WTC11 (cell line): ENCODE results near the gene AUH. TPM values are rescaled to one million over a fixed set of nuclear protein-coding genes. Genes with fewer than 3 reads are reported as not detected.

Experiments used
- ATAC-seq: fragments of 200-7000 bp; cut with Tn5 transposase; 2 replicates; pipeline ENCODE4 v1.10.0; 2021; ENCODE audit warnings: mild to moderate bottlenecking, moderate library complexity
- CTCF ChIA-PET: fragments of 300-600 bp; sonication (Branson Sonifier 250); formaldehyde crosslinking; loops from one replicate; lab custom pipeline; 2021; ENCODE audit warnings: antibody characterized with exemption; lab: Charles Lee
- POLR2A ChIA-PET: fragments of 350-600 bp; sonication (Branson Sonifier 250); formaldehyde crosslinking; loops from one replicate; lab custom pipeline; 2021; ENCODE audit warnings: antibody characterized with exemption; lab: Charles Lee
- DNase-seq: peaks from one replicate; pipeline ENCODE4 v3.0.0; 2021; ENCODE audit warnings: low spot score
- H3K27ac Mint-ChIP-seq: 2 replicates; pipeline ENCODE4 v1.8.0; 2021; ENCODE audit warnings: mixed read lengths
- H3K27me3 Mint-ChIP-seq: 2 replicates; pipeline ENCODE4 v1.8.0; 2021; ENCODE audit warnings: low read depth, mild to moderate bottlenecking, moderate library complexity, mixed read lengths
- H3K36me3 Mint-ChIP-seq: 2 replicates; pipeline ENCODE4 v1.8.0; 2021; ENCODE audit warnings: mixed read lengths
- H3K4me1 Mint-ChIP-seq: 2 replicates; pipeline ENCODE4 v1.8.0; 2022; ENCODE audit warnings: mixed read lengths
- H3K4me3 Mint-ChIP-seq: 2 replicates; pipeline ENCODE4 v1.8.0; 2021; ENCODE audit warnings: mild to moderate bottlenecking, moderate library complexity, mixed read lengths
- H3K9me3 Mint-ChIP-seq: 2 replicates; pipeline ENCODE4 v1.8.0; 2021; ENCODE audit warnings: mixed read lengths
- ATF1 ChIP-seq: sonication (generic); formaldehyde crosslinking; IDR thresholded peaks from 2 replicates; pipeline ENCODE4 v1.8.1; 2023; ENCODE audit warnings: mild to moderate bottlenecking, moderate library complexity, missing genetic modification reagents
- ATF3 ChIP-seq: sonication (generic); formaldehyde crosslinking; conservative IDR thresholded peaks from 2 replicates; pipeline ENCODE4 v1.8.1; 2022; ENCODE audit warnings: mild to moderate bottlenecking, missing genetic modification reagents
- CDX4 ChIP-seq: fragments of 250-450 bp; sonication (Bioruptor Pico); IDR thresholded peaks from 2 replicates; pipeline ENCODE4 v1.9.0; 2021; ENCODE audit warnings: moderate library complexity, mild to moderate bottlenecking, inconsistent platforms, borderline replicate concordance
- CTCF ChIP-seq: fragments of 200-600 bp; IDR thresholded peaks from 2 replicates; pipeline ENCODE4 v1.8.0; 2022; ENCODE audit warnings: antibody characterized with exemption
- ETV6 ChIP-seq: sonication (generic); formaldehyde crosslinking; IDR thresholded peaks from 2 replicates; pipeline ENCODE4 v1.8.1; 2022; ENCODE audit warnings: mild to moderate bottlenecking, missing genetic modification reagents
- FOXK1 ChIP-seq: sonication (generic); formaldehyde crosslinking; IDR thresholded peaks from 2 replicates; pipeline ENCODE4 v1.8.0; 2022; ENCODE audit warnings: mild to moderate bottlenecking, moderate library complexity, missing genetic modification reagents
- HMGA2 ChIP-seq: fragments of 250-450 bp; sonication (Bioruptor Pico); IDR thresholded peaks from 2 replicates; pipeline ENCODE4 v1.4.0; 2021; ENCODE audit warnings: mild to moderate bottlenecking, moderate library complexity
- KAT7 ChIP-seq: sonication (generic); formaldehyde crosslinking; IDR thresholded peaks from 2 replicates; pipeline ENCODE4 v1.8.1; 2023; ENCODE audit warnings: missing genetic modification reagents, mild to moderate bottlenecking, borderline replicate concordance
- MAX ChIP-seq: sonication (generic); formaldehyde crosslinking; IDR thresholded peaks from 2 replicates; pipeline ENCODE4 v1.8.0; 2022; ENCODE audit warnings: mild to moderate bottlenecking, missing genetic modification reagents
- MYBL2 ChIP-seq: sonication (generic); formaldehyde crosslinking; IDR thresholded peaks from 2 replicates; pipeline ENCODE4 v1.8.1; 2023; ENCODE audit warnings: mild to moderate bottlenecking, moderate library complexity, missing genetic modification reagents
- NR2C2 ChIP-seq: sonication (generic); formaldehyde crosslinking; IDR thresholded peaks from 2 replicates; pipeline ENCODE4 v1.8.0; 2022; ENCODE audit warnings: mild to moderate bottlenecking, missing genetic modification reagents
- PRRX2 ChIP-seq: fragments of 250-450 bp; sonication (Bioruptor Pico); IDR thresholded peaks from 2 replicates; pipeline ENCODE4 v1.8.0; 2021; ENCODE audit warnings: mild to moderate bottlenecking
- RELA ChIP-seq: sonication (generic); formaldehyde crosslinking; IDR thresholded peaks from 2 replicates; pipeline ENCODE4 v1.8.1; 2022; ENCODE audit warnings: missing genetic modification reagents, mild to moderate bottlenecking, borderline replicate concordance
- SP1 ChIP-seq: sonication (generic); formaldehyde crosslinking; conservative IDR thresholded peaks from 2 replicates; pipeline ENCODE4 v1.8.1; 2022; ENCODE audit warnings: missing genetic modification reagents
- TP53 ChIP-seq: sonication (generic); formaldehyde crosslinking; IDR thresholded peaks from 2 replicates; pipeline ENCODE4 v1.8.1; 2023; ENCODE audit warnings: mild to moderate bottlenecking, missing genetic modification reagents
- ZNF121 ChIP-seq: sonication (generic); formaldehyde crosslinking; IDR thresholded peaks from 2 replicates; pipeline ENCODE4 v1.8.0; 2023; ENCODE audit warnings: missing genetic modification reagents
- ZNF416 ChIP-seq: fragments of 250-450 bp; sonication (Bioruptor Pico); IDR thresholded peaks from 2 replicates; pipeline ENCODE4 v1.9.0; 2021; ENCODE audit warnings: mild to moderate bottlenecking, inconsistent platforms
- ZNF423 ChIP-seq: fragments of 250-450 bp; sonication (Bioruptor Pico); IDR thresholded peaks from 2 replicates; pipeline ENCODE4 v2.1.2; 2022; ENCODE audit warnings: mild to moderate bottlenecking, moderate library complexity
- ZNF512 ChIP-seq: sonication (generic); formaldehyde crosslinking; IDR thresholded peaks from 2 replicates; pipeline ENCODE4 v1.8.1; 2022; ENCODE audit warnings: missing genetic modification reagents, borderline replicate concordance
- ZNF671 ChIP-seq: fragments of 250-450 bp; sonication (Bioruptor Pico); IDR thresholded peaks from 2 replicates; pipeline ENCODE4 v1.8.0; 2021; ENCODE audit warnings: mild to moderate bottlenecking
- total RNA-seq: library from RNA; stranded (reverse); gene quantifications from 3 replicates; pipeline ENCODE4 v1.2.3, GENCODE V29; 2021
- TF ChIP-seq, protein P1 (sequence below): sonication (generic); formaldehyde crosslinking; IDR thresholded peaks from 2 replicates; pipeline ENCODE4 v1.8.0; 2023; ENCODE audit warnings: mild to moderate bottlenecking, missing genetic modification reagents
- TF ChIP-seq, protein P2 (sequence below): sonication (generic); formaldehyde crosslinking; IDR thresholded peaks from 2 replicates; pipeline ENCODE4 v1.8.1; 2022; ENCODE audit warnings: mild to moderate bottlenecking, moderate library complexity, missing genetic modification reagents

Gene AUH
- total RNA-seq, 1 experiment from 2014 or later: 30.4 TPM

GRCh38 chr9:91275655-91276054 is 86.1 kb downstream of the AUH start:
- Mint-ChIP-seq H3K27me3 (no peaks in the 10 kb centered on the region), H3K9me3 (no peaks in the 10 kb centered on the region)
- TF ChIP-seq ETV6 (CRISPR knock-in tag) (no peak), KAT7 (no peak), TP53 (CRISPR knock-in tag) (no peak)
- TF ChIP-seq, all 79 proteins: peak for 0
- no peak overlapping the region for H3K4me3 Mint-ChIP-seq
- DNase-seq: no peak
- H3K4me1 Mint-ChIP-seq: peaks cover 27% of the 10 kb centered on the region
- ChIA-PET CTCF (no interaction called here), POLR2A (interaction anchor here (1.2 kb wide), 1 partner anchor 14 kb away, joined by 5 read pairs; no protein-coding TSS in a partner anchor)
- H3K27ac Mint-ChIP-seq: no peak overlapping the region
- no peaks in the 10 kb centered on the region for H3K36me3 Mint-ChIP-seq
- no peak for ATAC-seq

GRCh38 chr9:91274949-91275492 is 86.7 kb downstream of the AUH start:
- no peak for DNase-seq
- Mint-ChIP-seq H3K4me1 (peaks cover 25% of the 10 kb centered on the region), H3K4me3 (no peak overlapping the region), H3K36me3 (no peaks in the 10 kb centered on the region), H3K9me3 (no peaks in the 10 kb centered on the region), H3K27me3 (no peaks in the 10 kb centered on the region), H3K27ac (no peak overlapping the region)
- ChIA-PET CTCF (no interaction called here), POLR2A (no interaction called here)
- ATAC-seq: no peak; the same call in 1 of the 2 replicates
- TF ChIP-seq CTCF: no peak
- no peak for TF ChIP-seq ZNF512
- no peak for TF ChIP-seq ATF1
- TF ChIP-seq ZNF121 (CRISPR knock-in tag): no peak
- TF ChIP-seq FOXK1 (CRISPR knock-in tag): no peak
- no peak for TF ChIP-seq MYBL2
- TF ChIP-seq, protein P1, sequence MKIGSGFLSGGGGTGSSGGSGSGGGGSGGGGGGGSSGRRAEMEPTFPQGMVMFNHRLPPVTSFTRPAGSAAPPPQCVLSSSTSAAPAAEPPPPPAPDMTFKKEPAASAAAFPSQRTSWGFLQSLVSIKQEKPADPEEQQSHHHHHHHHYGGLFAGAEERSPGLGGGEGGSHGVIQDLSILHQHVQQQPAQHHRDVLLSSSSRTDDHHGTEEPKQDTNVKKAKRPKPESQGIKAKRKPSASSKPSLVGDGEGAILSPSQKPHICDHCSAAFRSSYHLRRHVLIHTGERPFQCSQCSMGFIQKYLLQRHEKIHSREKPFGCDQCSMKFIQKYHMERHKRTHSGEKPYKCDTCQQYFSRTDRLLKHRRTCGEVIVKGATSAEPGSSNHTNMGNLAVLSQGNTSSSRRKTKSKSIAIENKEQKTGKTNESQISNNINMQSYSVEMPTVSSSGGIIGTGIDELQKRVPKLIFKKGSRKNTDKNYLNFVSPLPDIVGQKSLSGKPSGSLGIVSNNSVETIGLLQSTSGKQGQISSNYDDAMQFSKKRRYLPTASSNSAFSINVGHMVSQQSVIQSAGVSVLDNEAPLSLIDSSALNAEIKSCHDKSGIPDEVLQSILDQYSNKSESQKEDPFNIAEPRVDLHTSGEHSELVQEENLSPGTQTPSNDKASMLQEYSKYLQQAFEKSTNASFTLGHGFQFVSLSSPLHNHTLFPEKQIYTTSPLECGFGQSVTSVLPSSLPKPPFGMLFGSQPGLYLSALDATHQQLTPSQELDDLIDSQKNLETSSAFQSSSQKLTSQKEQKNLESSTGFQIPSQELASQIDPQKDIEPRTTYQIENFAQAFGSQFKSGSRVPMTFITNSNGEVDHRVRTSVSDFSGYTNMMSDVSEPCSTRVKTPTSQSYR (CRISPR knock-in tag): no peak
- TF ChIP-seq MAX (CRISPR knock-in tag): no peak
- TF ChIP-seq SP1 (CRISPR knock-in tag): no peak
- no peak for TF ChIP-seq HMGA2 (CRISPR knock-in tag)
- no peak for TF ChIP-seq ZNF423 (CRISPR knock-in tag)
- no peak for TF ChIP-seq NR2C2 (CRISPR knock-in tag)
- no peak for TF ChIP-seq ZNF671
- TF ChIP-seq, protein P2, sequence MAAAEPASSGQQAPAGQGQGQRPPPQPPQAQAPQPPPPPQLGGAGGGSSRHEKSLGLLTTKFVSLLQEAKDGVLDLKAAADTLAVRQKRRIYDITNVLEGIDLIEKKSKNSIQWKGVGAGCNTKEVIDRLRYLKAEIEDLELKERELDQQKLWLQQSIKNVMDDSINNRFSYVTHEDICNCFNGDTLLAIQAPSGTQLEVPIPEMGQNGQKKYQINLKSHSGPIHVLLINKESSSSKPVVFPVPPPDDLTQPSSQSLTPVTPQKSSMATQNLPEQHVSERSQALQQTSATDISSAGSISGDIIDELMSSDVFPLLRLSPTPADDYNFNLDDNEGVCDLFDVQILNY (CRISPR knock-in tag): no peak
- no peak for TF ChIP-seq PRRX2 (CRISPR knock-in tag)
- TF ChIP-seq CDX4 (CRISPR knock-in tag): no peak
- TF ChIP-seq RELA (CRISPR knock-in tag): no peak
- no peak for TF ChIP-seq ZNF416 (CRISPR knock-in tag)
- TF ChIP-seq ATF3 (CRISPR knock-in tag): no peak
